ENCODE data around the gene LCA5.
"Not testable (repeated sequence)": the region's sequence is repeated elsewhere in the genome, so short reads cannot be mapped to it uniquely, and the experiment has no call there.

The LCA5 gene

DNA sequence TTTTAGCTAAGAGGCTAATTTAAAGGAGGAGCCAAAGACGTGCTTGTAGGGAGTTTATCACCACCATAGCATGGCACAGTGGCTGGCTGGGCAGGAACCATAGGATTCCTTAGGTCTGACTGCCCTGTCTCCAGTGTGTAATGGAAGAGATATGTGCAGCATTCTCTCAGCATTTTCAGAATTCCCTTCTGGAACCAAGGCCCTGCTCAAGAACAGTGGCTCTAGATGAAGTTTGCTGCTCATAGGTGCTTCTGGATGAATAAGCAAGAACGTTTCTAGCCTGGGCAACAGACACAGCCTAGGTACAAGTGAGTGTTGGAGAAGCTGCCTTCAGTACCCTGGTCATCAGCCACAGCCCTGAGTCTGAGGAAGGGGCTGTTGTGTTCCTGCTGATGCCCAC is 69.1 kb downstream of the LCA5 start:
- FAIRE-seq (no peak), DNase-seq (ENCODE audit: insufficient read length, low spot score) (no peak)

DNA sequence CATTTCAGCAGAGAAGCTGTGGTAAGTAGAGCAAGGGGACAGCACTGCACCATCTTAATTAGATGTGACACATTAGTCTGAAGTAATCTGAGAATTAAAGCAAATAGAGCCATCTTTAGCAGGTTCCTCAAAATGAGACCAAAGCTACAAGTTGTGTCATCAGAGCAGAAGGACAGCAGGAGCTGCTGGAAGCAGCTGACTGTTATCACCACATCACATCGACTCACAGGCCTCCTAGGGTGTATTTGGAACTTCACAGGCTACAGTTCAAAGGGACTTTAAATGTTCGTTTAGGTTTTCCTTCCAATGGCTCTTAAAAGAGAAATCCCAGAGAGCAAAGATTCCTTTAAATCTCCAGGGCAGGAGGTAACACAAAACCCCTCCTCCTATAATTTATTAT is 69.5 kb downstream of the LCA5 start:
- FAIRE-seq (no peak), DNase-seq (ENCODE audit: insufficient read length, low spot score) (no peak)

DNA sequence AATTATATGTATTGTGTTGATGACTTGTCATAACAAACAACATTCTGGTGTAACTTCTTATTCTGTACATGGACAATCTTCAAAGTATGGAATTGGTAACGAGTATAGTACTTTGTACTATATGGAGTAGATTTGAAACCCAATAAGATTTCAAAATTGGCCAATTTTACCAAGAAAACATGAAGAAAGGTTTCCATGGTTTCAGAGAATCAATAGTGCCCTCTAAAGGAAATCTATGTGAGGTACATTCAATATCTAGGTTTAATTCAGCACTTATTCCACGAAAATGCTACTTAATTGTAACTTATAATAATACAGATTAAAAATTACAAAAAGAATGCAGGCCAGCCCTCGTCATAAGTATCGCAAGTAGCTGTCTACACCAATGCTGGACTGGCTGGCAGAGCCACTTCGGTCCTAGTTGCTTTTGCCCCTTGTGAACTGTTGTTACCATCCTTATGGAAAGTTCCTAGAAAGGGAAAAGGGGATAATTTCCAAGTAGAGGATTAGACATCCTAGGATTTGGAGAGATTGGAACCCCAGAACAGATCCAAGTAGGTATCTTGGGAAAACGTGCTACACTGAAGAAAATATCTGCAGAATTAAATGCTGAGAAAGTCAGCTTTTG is 70.9 kb downstream of the LCA5 start:
- FAIRE-seq (no peak), DNase-seq (ENCODE audit: insufficient read length, low spot score) (no peak)

DNA sequence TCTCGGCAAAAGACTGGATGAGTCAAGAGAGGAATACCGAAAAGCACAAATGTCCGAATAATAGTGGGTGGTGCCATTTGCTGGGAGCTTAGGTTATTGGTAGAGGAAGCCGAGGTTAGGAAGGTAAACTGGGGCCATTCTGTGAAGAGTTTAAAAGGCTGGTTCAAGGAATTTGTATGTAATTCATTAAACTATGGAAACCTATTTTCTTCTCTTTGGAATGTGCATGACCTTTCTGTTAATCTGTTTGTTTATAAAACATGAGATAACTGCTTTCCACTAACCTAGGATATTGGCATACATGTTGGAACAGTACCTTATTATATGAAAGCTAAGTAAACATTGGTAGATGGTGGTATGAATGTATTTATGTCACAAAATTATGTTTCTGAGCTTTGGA is 71.8 kb downstream of the LCA5 start:
- FAIRE-seq (no peak), DNase-seq (ENCODE audit: insufficient read length, low spot score) (no peak)

DNA sequence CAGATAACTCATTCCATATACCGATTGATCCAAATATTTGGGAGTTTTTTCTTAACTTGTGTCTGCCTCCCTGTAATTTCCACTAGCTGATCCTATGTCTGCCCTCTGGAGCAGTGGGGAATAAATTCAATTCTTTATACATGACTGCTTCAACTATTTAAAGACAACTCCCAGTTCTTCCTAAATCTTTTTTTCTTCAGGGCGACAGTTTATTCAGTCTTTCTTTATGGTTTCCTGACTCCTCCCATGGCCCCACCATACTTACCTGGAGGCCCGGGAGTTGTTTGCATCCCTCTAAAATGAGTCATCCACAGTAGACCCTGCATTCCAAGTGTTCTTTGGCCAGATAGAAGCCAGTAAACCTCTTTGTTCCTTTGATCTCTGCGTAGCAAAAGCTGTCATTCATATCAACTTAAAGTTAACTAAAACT is 73.6 kb downstream of the LCA5 start:
- DNase-seq (ENCODE audit: insufficient read length, low spot score) (no peak), FAIRE-seq (no peak)

DNA sequence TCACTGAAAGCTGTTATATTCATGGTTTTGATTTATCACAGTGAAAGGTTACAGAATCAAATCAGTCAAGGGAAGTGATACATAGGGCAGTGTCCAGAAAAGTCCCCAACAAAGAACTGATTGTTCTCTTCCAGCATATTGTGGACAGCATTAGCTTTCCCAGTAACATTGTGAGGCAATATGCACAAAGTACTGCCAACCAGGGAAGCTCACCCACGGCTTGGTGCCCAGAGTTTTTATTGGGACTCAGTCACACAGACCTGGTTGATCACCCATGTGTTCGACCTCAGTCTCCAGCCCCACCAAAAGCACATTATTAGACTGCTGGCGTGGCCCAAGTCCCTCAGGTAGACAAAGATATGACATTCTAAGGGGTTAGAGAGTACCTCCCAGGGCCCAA is 76.0 kb downstream of the LCA5 start:
- no peak for DNase-seq (ENCODE audit: insufficient read length, low spot score)
- no peak for FAIRE-seq

DNA sequence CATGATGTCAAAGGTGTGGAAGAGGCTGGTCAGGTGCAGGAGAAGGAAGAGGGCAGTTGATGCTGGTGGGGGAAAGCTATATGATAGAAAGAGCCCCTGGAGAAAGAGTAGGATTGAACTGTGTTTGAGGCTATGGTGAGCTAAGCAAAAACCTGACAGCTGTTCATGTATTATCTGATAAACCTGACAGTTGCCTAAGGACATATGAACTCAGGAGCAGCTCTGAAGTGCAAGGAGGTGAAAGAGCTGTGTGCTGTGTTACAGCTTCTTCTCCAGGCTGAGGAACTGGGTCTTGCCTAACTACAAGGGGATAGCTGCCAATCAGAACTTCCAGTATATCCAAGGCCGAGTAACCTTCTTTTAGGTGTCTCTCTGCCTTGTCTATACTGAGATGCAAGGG is 81.8 kb downstream of the LCA5 start:
- FAIRE-seq = no peak
- DNase-seq (ENCODE audit: insufficient read length, low spot score) = no peak

DNA sequence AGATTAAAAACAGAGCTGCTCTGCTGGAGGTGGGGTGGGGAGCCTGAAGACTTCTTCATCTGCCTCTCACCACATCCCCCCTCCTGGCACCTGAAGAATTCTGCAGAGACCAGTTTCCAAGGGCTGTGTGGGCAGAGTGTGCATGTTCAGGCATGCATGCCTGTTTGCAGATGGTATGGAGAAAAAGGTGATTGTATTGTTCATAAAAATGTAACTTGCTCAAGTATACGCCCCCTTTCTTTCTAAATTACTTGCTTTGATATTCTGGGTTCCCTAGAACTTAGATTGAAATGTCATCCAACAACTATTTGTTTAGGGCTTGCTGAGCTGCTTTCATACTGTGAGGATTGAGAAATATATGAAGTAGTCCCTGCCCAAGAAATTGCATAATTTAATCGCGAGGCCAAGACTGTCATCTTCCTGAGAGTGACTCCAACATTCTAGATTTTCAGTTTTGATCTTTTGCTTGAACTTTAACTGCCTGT is 83.6 kb downstream of the LCA5 start:
- no peak for DNase-seq (ENCODE audit: insufficient read length, low spot score)
- no peak for FAIRE-seq

DNA sequence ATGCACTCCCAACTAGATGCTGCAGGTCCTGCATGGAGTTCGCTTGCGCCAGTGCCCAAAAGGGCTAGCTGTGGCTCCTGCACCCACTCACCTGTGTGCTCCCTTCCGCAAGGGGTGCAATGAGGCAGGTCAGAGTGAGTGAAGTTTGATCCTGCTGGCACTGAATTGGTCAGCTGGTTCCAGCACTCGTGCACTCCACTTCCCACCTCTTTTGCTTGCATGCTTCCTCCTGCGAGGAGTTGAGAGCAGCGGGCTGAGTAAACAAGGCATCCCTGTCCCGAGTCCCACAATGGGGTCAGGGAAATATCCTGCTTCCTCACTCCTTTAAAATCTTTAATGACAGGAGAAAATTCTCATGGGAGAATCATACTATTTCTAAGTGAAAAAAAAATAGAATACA is 86.2 kb downstream of the LCA5 start:
- DNase-seq (ENCODE audit: insufficient read length, low spot score) (no peak), FAIRE-seq (no peak)

DNA sequence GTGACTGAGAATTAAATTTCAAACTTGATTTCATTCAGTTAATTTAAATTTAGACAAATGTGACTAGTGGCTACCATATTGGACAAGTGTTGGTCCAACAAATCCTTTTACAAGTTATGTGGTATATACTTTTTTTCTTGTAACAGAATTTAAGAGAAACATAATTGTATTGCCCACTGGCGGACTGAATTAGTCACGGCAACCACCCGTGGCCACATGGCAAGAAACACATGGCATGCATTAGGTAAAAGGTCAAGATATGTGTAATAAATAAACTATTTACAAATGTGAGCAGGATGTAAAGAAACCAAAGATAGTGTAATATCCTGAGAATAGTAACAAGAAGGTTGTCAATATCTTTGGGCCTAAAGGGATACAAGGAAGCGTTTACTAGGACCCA is 91.2 kb downstream of the LCA5 start:
- FAIRE-seq = no peak
- no peak for DNase-seq (ENCODE audit: insufficient read length, low spot score)

DNA sequence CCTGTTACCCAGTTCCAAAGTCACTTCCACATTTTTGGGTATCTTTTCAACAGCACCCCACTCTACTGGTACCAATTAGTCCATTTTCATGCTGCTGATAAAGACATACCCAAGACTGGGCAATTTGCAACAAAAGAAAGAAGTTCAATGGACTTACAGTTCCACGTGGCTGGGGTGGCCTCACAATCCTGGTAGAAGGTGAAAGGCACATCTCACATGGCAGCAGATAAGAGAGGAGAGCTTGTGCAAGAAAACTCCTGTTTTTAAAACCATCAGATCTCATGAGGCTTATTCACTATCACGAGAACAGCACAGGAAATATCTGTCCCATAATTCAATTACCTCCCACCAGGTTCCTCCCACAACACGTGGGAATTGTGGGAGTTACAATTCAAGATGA is 93.4 kb downstream of the LCA5 start:
- FAIRE-seq = not testable (repeated sequence)

DNA sequence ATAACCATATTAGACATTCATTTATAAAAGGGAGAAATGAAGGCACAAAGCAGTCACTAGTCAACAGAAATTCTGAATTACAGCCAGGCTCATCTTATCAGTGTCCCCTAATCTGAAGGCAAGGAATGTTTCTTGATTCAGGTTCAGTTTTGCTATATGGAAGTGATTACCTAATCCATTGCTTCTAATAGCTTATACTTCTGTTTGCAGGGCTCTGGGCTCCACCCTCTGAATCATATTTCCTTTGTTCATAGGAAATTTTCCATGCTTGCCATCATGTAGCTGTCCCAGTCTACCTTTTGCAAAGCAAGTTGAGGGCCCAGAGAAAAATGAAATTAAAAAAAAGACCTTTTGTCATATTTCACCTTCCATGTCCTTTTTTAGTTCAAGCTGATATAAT is 96.0 kb downstream of the LCA5 start:
- FAIRE-seq = no peak
- no peak for DNase-seq (ENCODE audit: insufficient read length, low spot score)

More for the DNA sequence above, 93.4 kb downstream of the LCA5 start:
- DNase-seq (ENCODE audit: insufficient read length, low spot score) = not testable (repeated sequence)

DNA sequence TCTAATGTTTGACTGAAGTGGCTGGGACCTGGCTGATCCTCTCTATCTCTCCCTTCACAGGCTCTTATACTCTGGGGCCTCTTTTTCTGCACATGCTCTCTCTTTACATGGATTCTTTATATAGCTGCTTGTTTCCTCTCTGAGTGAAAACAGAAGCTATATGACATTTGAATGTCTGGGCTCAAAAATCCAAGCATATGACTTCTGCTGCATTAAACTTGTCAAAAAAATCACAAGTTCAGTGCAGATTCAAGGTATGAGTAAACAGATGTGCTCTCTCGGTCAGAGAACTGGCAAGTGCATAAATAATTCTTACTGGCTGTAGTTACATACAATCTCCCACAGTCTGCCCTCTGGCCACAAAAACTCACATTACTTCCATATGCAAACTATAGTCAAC is 96.6 kb downstream of the LCA5 start:
- no peak for FAIRE-seq
- no peak for DNase-seq (ENCODE audit: insufficient read length, low spot score)

DNA sequence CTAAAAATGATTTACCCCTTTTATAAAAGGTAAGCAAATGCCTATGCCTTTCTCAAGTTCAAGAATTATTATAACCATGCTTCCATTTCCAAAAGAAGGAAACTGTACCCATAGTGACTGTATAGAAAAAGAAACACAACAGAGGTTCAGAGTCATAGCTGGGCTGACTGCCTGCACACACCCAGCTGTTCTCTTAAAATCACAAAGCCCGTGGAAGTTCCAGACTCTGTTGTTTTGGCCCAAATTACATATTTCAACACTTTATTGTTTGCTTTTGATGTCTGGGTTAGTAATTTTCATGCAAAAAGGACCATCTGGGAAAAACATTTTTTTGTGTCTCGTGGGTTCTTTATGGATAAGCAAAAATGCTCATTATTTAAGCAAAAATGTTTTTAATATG is 99.2 kb downstream of the LCA5 start:
- DNase-seq (ENCODE audit: insufficient read length, low spot score) (no peak), FAIRE-seq (no peak)

DNA sequence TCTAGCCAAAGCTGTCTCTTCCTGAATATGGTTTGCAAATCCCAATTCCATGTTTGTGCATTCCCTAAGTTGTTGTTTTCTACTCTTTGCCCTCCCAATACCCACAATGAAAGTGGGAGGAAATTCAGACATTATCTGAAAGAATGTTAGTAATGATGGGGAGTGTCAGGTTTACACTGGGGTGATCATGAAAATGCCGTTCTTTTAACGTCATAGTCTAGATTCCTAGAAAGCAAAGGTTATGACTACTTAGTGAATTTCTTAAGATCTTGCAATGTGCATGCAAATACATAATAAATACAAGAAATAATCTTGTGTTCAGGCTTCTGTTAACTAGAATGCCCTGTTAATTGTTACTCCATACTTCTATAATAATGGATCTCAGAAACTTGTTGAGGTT is 101.0 kb downstream of the LCA5 start:
- DNase-seq (ENCODE audit: insufficient read length, low spot score) (no peak), FAIRE-seq (no peak)

DNA sequence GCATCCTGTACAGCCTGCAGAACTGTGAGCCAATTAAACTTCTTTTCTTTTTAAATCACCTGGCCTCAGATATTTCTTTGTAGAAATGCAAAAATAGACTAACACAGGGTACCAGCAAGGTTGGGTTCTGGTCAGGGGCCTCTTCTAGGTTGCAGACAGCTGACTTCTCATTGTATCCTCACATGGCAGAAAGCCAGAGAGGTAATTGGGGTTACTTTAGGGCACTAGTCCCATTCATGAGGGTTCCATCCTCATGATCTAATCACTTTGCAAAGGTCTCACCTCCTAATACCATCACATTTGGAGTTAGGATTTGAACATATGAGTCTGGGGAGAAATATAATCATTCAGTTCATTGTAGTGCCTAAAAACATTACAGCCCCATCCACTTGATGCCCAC is 101.5 kb downstream of the LCA5 start:
- FAIRE-seq (no peak), DNase-seq (ENCODE audit: insufficient read length, low spot score) (no peak)

Measured in GM19239 (cell line).